Mesothelial cell of epicardium (in vitro differentiated cells): ENCODE data around the gene CHCHD3. TPM values are rescaled to one million over a fixed set of nuclear protein-coding genes. Genes with fewer than 3 reads are reported as not detected.
"Not testable (repeated sequence)": the region's sequence is repeated elsewhere in the genome, so short reads cannot be mapped to it uniquely, and the experiment has no call there.

Experiments
- DNase-seq, 2 experiments: peaks; one replicate each; pipeline ENCODE4 v3.0.0; 2021; ENCODE audit warnings: low spot score in 2 of 2; ENCODE audit not compliant: unreplicated experiment in 2 of 2
- H3K27ac Mint-ChIP-seq: 2 replicates; pipeline ENCODE4 v1.8.0; 2021; ENCODE audit warnings: mixed read lengths
- H3K27me3 Mint-ChIP-seq: 2 replicates; pipeline ENCODE4 v1.8.0; 2021; ENCODE audit warnings: low read depth, mixed read lengths
- H3K36me3 Mint-ChIP-seq: 2 replicates; pipeline ENCODE4 v1.8.0; 2021; ENCODE audit warnings: mixed read lengths
- H3K4me1 Mint-ChIP-seq: 2 replicates; pipeline ENCODE4 v1.8.0; 2021; ENCODE audit warnings: mixed read lengths
- H3K4me3 Mint-ChIP-seq: 2 replicates; pipeline ENCODE4 v1.8.0; 2021; ENCODE audit warnings: mild to moderate bottlenecking, moderate library complexity, mixed read lengths
- H3K9me3 Mint-ChIP-seq: 2 replicates; pipeline ENCODE4 v1.8.0; 2021; ENCODE audit warnings: mixed read lengths
- CTCF ChIP-seq: fragments of 200-600 bp; sonication (generic); IDR thresholded peaks from one replicate; pipeline ENCODE4 v1.5.0; 2021; ENCODE audit warnings: antibody characterized with exemption; ENCODE audit not compliant: unreplicated experiment
- total RNA-seq: library from RNA; stranded (reverse); gene quantifications from 3 replicates; pipeline ENCODE4 v1.2.1, GENCODE V29; 2021

CHCHD3 gene
- total RNA-seq, 1 donor from 2014 or later: 54.3 TPM

GRCh38 chr7:132934017-132934416 lies 147.9 kb downstream of the CHCHD3 start:
- peaks cover 7% of the 10 kb centered on the region for H3K9me3 Mint-ChIP-seq
- H3K36me3 Mint-ChIP-seq: peaks cover 5% of the 10 kb centered on the region
- no peak for TF ChIP-seq CTCF
- H3K27ac Mint-ChIP-seq: no peak overlapping the region
- no peaks in the 10 kb centered on the region for H3K27me3 Mint-ChIP-seq
- peaks cover 3% of the 10 kb centered on the region for H3K4me1 Mint-ChIP-seq
- H3K4me3 Mint-ChIP-seq: no peak overlapping the region
- no peak for DNase-seq

- DNase-seq: no peak
- H3K4me3 Mint-ChIP-seq: no peak overlapping the region
- H3K36me3 Mint-ChIP-seq: peaks cover 5% of the 10 kb centered on the region
- H3K27me3 Mint-ChIP-seq: no peaks in the 10 kb centered on the region
- no peak overlapping the region for H3K27ac Mint-ChIP-seq
- H3K9me3 Mint-ChIP-seq: peaks cover 7% of the 10 kb centered on the region
- H3K4me1 Mint-ChIP-seq: peaks cover 3% of the 10 kb centered on the region
- TF ChIP-seq CTCF: no peak
These were observed 148.8 kb downstream of the CHCHD3 start for GRCh38 chr7:132933072-132933458.

GRCh38 chr7:132932296-132933071 lies 149.4 kb downstream of the CHCHD3 start:
- no peak for DNase-seq
- Mint-ChIP-seq H3K27me3 (no peaks in the 10 kb centered on the region), H3K4me1 (peaks cover 3% of the 10 kb centered on the region), H3K27ac (no peak overlapping the region), H3K36me3 (peaks cover 5% of the 10 kb centered on the region), H3K9me3 (peaks cover 7% of the 10 kb centered on the region), H3K4me3 (no peak overlapping the region)
- TF ChIP-seq CTCF: no peak

- H3K36me3 Mint-ChIP-seq: peaks cover 5% of the 10 kb centered on the region
- peaks cover 4% of the 10 kb centered on the region for H3K9me3 Mint-ChIP-seq
- H3K27me3 Mint-ChIP-seq: no peaks in the 10 kb centered on the region
- H3K4me1 Mint-ChIP-seq: peaks cover 3% of the 10 kb centered on the region
- DNase-seq: no peak
- no peak for TF ChIP-seq CTCF
- H3K4me3 Mint-ChIP-seq: no peak overlapping the region
- H3K27ac Mint-ChIP-seq: no peak overlapping the region
These were observed 151.0 kb downstream of the CHCHD3 start for GRCh38 chr7:132930881-132931280.

GRCh38 chr7:132929944-132930343 lies 151.9 kb downstream of the CHCHD3 start:
- H3K27me3 Mint-ChIP-seq, H3K4me3 Mint-ChIP-seq, H3K27ac Mint-ChIP-seq, H3K36me3 Mint-ChIP-seq, H3K9me3 Mint-ChIP-seq, DNase-seq, H3K4me1 Mint-ChIP-seq: not testable (repeated sequence)

- Mint-ChIP-seq H3K36me3 (peaks cover 3% of the 10 kb centered on the region), H3K27ac (no peak overlapping the region), H3K4me3 (no peak overlapping the region), H3K9me3 (no peaks in the 10 kb centered on the region), H3K4me1 (peaks cover 5% of the 10 kb centered on the region), H3K27me3 (no peaks in the 10 kb centered on the region)
- no peak for DNase-seq
- TF ChIP-seq CTCF: no peak
These were observed 162.1 kb downstream of the CHCHD3 start for GRCh38 chr7:132919771-132920170.
